Duodenal mucosa (tissue), 2 donors: ENCODE data around the gene FAM72B.
"Not testable (repeated sequence)": the region's sequence is repeated elsewhere in the genome, so short reads cannot be mapped to it uniquely, and the experiment has no call there.

Experiments used
- H3K27ac ChIP-seq: one replicate; pipeline ENCODE4 v1.7.0; 2013; ENCODE audit warnings: low read depth, low read length
- H3K27me3 ChIP-seq, 2 donors: one replicate each; pipeline ENCODE4 v1.7.0; 2013; ENCODE audit warnings: low read length in 2 of 2, control low read depth in 1 of 2; ENCODE audit not compliant: insufficient read depth in 2 of 2, control insufficient read depth in 1 of 2
- H3K36me3 ChIP-seq, 2 donors: one replicate each; pipeline ENCODE4 v1.7.0; 2013; ENCODE audit warnings: low read length in 2 of 2, control low read depth in 1 of 2; ENCODE audit not compliant: insufficient read depth in 2 of 2, control insufficient read depth in 1 of 2
- H3K4me1 ChIP-seq, 2 donors: one replicate each; pipeline ENCODE4 v1.7.0; 2013; ENCODE audit warnings: low read length in 2 of 2, control low read depth in 1 of 2; ENCODE audit not compliant: insufficient read depth in 2 of 2, control insufficient read depth in 1 of 2
- H3K4me3 ChIP-seq, 2 donors: one replicate each; pipeline ENCODE4 v1.7.0; 2013; ENCODE audit warnings: low read length in 2 of 2, low read depth in 1 of 2
- H3K9ac ChIP-seq, 2 donors: one replicate each; pipeline ENCODE4 v1.7.0; 2013; ENCODE audit warnings: low read length in 2 of 2, low read depth in 1 of 2
- H3K9me3 ChIP-seq, 2 donors: one replicate each; pipeline ENCODE4 v1.7.0; 2013; ENCODE audit warnings: low read length in 2 of 2, control low read depth in 1 of 2; ENCODE audit not compliant: control insufficient read depth in 1 of 2

FAM72B gene

DNA sequence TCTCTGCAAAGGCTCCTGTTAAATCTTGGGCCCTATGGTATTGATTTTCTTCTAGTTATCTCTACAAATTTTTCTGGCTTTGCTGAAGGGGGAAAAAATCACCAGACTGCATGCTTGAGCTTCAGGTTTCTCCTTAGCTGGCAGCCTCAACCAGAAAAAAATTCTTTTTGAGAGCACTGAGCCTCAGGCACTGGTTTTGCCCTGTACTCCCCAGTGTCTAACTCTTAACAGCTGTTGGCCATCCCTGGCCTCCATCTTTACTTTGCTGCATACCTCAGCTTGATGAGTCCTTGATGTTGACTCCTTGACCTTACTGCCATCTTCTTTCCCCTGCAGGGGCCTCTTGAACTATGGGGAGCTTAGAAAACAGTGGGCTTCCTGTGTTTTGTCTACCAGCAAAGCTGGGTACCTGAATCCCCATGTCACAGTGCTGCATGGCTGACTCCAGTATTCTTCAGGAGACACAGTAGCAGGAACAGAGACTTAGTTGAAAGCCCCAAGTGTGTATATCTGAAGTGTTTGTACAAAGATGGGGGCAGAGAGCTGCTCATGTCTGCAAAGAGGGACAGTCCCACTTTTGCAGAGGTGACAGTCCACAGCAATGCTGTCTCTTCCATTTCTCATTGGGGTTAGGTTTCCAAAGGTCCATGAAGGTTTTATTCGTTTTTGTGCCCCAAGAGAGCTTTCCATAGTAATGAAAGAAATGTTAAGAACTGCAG is 31.7 kb upstream of the FAM72B start:
- H3K4me3 ChIP-seq, H3K27me3 ChIP-seq, H3K9me3 ChIP-seq, H3K4me1 ChIP-seq, H3K27ac ChIP-seq, H3K9ac ChIP-seq, H3K36me3 ChIP-seq: not testable (repeated sequence)

DNA sequence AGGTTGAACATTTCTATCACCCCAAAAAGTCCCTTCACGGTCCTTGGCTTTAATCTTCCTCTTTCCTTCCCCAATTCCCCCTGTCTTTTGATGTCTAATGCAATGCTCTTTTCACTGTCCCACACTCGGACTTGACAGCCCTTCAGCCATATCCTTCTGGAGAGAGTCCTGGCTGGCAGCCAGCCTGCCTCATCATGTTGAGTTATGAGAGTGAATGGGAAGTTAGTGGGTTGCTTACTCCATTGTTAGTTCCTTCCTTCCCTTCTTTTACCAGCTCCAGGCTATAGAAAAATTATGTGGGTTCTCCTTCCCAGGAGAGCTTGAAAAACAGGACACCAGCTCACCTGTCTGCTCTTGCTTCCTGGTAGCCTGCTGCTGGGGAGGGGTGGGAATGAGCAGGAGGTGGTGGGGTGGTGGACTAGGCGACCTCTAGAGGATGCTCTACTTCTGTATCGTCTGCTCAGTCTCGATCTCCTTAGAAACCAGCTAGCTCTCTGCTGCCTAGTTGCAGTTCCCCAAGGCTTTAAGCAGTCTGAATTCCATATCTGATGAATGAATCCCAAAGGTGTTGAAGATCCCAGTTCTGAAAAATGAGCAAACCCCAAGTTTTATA is 30.5 kb upstream of the FAM72B start:
- not testable (repeated sequence) for H3K9me3 ChIP-seq, H3K27ac ChIP-seq, H3K4me1 ChIP-seq, H3K36me3 ChIP-seq, H3K4me3 ChIP-seq, H3K27me3 ChIP-seq, H3K9ac ChIP-seq

DNA sequence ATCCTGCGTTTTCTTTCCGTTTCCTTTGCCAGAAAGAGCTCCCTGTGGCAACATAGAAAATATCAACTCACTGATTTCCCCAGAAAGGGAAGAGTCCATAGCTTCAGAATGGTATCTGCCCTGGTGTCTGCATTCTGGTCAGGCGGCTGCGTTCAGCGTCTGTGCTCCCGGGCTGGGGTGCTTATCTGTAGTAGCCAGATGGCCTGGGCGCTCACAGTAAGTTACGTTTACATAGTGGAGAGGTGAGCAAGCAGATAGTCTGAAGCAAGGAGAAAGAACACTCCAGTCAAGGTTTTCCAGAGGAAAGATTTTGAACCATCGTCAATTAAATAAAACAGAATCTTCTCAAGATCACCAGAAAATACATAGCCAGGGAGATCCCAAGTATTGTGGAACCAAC is 29.4 kb upstream of the FAM72B start:
- not testable (repeated sequence) for H3K9ac ChIP-seq, H3K27me3 ChIP-seq, H3K4me1 ChIP-seq, H3K27ac ChIP-seq, H3K36me3 ChIP-seq, H3K9me3 ChIP-seq, H3K4me3 ChIP-seq

DNA sequence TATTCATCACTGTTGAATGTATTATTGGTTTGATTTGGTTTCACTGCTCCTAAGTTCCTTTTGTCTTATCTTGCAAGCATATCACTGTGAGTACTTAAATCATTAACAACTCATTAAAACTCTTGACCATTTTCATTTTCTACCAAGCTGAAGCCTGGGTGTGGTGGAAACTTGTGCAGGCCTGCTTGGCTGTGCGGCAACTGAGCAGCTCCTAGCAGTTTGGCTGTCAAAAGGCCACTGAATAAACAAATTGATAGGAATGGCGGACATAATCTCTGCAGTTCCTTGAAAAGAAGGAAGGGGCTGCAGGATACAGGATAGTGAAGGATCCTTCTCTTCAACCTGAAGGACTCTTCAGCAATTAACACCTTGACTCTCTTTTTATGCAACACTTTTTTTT is 26.6 kb upstream of the FAM72B start:
- not testable (repeated sequence) for H3K27ac ChIP-seq, H3K9ac ChIP-seq, H3K9me3 ChIP-seq, H3K4me1 ChIP-seq, H3K27me3 ChIP-seq, H3K4me3 ChIP-seq, H3K36me3 ChIP-seq

DNA sequence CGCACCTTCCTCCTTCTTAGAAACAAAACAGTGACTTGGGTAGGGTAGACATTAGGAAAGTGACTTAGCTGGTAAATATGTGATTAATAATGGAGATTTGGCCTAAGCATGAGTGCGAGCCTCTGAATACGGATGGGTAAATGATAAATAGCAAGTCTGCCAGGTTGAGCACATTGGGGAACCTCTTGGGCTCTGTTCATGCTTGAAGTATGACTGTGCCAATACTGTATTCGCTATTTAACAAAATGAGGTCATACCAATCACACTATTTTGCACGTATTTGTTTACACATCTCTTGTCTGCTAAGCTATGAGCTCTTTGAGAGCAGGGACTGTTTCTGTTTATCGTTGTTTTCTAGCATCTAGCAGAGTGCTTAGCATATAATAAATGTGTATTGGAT is 24.2 kb upstream of the FAM72B start:
- not testable (repeated sequence) for H3K9me3 ChIP-seq, H3K27ac ChIP-seq, H3K4me3 ChIP-seq, H3K27me3 ChIP-seq, H3K36me3 ChIP-seq, H3K9ac ChIP-seq, H3K4me1 ChIP-seq

DNA sequence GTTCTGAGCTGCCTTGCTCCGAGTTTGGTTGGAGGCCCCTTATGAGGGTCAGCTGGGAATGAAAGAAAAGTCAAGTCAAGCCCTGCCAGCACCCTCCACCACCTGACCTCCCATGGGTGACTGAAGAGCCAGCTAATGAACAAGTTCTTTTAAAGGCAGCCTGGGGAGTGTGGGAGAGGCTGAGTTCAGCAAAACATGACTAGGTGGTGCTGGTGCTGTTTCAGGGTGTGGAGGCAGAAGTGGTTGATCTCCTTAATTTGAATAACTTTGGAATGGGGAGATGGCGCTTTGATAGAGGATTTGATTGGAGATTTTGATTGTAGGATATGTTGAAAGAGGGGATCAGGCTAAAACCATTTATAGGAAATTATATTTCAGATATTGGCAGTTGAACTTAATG is 23.2 kb upstream of the FAM72B start:
- not testable (repeated sequence) for H3K4me1 ChIP-seq, H3K36me3 ChIP-seq, H3K27me3 ChIP-seq, H3K27ac ChIP-seq, H3K9me3 ChIP-seq, H3K9ac ChIP-seq, H3K4me3 ChIP-seq

DNA sequence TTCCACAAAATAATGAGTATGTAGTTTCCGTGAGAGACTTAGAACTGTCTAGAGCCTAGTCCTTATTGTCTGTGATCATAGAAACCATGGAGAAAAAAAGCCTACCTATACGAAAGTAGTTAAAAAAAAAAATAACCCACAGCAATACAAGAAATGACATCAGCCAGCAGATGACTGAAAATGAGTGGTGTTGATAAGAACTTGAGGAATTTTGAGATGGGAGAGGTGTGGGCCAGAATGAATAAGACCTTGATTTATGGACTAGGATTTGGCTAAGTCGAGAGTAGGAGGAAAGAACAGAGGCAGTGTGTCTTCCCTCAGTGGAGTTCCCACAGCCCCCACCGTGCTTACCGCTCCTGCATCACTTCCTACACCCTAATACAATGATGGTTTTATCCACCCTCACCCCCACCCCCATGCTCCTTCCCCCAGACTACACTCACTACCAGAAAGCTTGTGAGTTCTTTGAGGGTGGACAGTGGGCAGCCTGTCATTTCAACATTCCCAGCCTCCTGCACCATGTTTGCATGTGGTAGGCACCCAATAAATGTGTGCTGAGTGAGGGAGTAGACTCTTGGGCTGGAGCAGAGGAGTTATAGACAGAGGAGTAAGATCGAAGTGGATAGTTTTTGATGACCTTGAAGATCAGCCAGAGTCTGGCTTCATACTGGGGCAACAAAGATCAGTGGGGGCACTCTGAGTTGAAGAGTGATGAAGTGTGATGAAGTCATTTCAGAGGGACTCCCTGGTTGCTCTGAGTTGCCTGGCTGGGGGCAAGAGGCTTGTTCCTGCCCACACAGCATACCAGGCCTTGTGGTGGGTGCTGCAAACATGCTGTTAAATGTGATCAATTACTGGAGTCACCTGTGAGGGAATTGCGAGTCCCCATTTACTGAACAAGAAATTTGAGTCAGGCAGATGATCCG is 21.9 kb upstream of the FAM72B start:
- H3K27ac ChIP-seq, H3K4me1 ChIP-seq: not testable (repeated sequence)

DNA sequence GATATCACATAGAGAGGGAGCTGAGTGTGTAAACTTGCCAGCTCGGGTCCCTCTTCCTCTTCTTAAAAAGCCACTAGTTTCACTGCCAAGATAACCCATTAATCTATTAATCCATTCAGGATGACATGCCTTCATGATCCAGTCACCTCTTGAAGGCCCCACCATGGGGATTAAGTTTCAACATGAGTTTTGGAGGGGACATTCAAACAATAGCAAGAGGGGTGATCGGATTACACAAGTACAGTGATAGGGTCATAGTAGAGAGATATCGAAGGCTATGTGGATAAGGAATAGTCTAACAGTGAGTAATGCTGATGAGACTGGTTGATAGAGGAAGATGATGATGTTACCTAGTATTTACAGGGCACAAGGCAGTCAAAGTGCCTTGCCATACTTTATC is 18.8 kb upstream of the FAM72B start:
- H3K27ac ChIP-seq, H3K9ac ChIP-seq, H3K27me3 ChIP-seq, H3K36me3 ChIP-seq, H3K4me1 ChIP-seq, H3K9me3 ChIP-seq, H3K4me3 ChIP-seq: not testable (repeated sequence)

More for the DNA sequence above, 21.9 kb upstream of the FAM72B start:
- not testable (repeated sequence) for H3K9ac ChIP-seq, H3K27me3 ChIP-seq, H3K36me3 ChIP-seq, H3K4me3 ChIP-seq, H3K9me3 ChIP-seq

DNA sequence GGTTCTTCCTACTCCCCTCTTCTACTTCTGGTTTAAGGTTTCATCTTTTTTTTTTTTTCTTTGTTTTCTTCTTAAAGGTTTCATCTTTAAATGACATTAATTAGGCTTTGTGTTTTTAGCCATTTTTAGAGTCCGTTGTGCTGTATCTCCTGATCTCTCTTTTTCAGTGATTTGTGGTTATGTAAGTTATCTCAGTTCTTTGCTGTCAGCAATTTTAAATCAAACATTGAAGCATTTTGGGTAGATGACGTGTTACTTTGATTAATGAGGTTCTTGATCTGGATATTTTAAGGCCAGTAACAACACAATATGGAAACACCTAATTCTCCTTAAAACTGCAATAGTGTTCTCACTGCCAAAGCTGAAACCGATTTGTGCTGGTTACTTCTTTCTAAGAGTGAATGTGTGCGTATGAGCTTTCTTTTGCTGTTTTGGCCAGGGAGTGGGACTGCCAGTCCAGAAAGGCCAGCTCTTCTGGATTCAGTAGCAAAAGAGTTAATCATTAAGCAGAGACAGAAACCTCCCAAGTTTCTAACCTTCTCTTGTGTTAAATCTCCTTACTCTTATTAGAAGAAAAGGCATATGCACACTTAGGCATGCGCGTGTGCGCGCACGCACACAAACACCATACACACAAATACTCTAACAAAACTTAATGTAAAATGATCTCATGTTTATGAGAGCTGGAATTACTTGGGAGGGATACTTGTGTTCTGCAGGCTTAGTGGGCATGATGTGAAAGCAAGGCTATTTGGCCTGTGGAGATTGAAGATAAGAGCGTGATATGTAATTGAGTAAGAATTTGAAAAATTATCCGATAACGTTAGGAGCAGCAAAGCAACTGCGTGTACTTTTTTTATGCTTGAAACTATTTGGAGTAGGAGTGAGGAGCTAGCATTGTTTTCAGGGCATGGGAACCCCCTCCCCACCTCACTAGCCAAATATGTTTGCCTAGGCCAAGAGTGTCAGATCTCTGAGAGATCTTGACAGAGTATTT is 17.1 kb upstream of the FAM72B start:
- not testable (repeated sequence) for H3K4me3 ChIP-seq, H3K27ac ChIP-seq

More for the DNA sequence above, 17.1 kb upstream of the FAM72B start:
- not testable (repeated sequence) for H3K9me3 ChIP-seq, H3K36me3 ChIP-seq, H3K9ac ChIP-seq, H3K27me3 ChIP-seq, H3K4me1 ChIP-seq
